Measurements from ENCODE around the gene SPAG9.

DNA sequence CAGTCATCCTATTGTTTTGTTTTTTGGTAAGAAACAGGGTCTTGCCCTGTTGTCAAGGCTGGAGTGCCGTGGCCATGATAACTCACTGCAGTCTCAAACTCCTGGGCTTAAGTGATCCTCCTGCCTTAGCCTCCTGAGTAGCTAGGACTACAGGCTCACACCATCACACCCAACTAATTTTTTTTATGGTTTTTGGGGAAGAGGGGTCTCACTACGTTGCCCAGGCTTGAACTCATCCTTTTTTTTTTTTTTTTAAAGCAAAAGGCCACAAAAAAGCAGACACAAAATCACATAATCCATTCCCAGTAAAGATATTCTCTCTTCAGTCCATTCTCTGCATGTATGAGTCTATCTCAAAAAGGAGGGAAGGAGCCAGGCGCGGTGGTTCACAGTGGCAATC lies 5.5 kb downstream of the SPAG9 start:
- TF ChIP-seq, protein P1, sequence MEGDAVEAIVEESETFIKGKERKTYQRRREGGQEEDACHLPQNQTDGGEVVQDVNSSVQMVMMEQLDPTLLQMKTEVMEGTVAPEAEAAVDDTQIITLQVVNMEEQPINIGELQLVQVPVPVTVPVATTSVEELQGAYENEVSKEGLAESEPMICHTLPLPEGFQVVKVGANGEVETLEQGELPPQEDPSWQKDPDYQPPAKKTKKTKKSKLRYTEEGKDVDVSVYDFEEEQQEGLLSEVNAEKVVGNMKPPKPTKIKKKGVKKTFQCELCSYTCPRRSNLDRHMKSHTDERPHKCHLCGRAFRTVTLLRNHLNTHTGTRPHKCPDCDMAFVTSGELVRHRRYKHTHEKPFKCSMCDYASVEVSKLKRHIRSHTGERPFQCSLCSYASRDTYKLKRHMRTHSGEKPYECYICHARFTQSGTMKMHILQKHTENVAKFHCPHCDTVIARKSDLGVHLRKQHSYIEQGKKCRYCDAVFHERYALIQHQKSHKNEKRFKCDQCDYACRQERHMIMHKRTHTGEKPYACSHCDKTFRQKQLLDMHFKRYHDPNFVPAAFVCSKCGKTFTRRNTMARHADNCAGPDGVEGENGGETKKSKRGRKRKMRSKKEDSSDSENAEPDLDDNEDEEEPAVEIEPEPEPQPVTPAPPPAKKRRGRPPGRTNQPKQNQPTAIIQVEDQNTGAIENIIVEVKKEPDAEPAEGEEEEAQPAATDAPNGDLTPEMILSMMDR (IDR thresholded peaks at IDR 0.05; ENCODE audit: low read depth, low read length, poor library complexity, severe bottlenecking), result no peak
- no peak for TF ChIP-seq EZH2phosphoT487 (IDR thresholded peaks at IDR 0.05; ENCODE audit: borderline replicate concordance, low read length)
